ENCODE results near the gene RAB3IL1. TPM values are rescaled to one million over a fixed set of nuclear protein-coding genes. Genes with fewer than 3 reads are reported as not detected.

RAB3IL1 gene
- total and polyA plus RNA-seq, 2 of the 13 experiments (the other 11 are each of a cell fraction or from before 2014, with no cell fraction given), result 1.2 to 2.0 TPM

GRCh38 chr11:61904539-61905048 is 12.8 kb downstream of the RAB3IL1 start (continued):
- peak; percentile 26; the same call in 1 of the 2 replicates for TF ChIP-seq ZNF276 (CRISPR knock-in tag; IDR thresholded peaks at IDR 0.05; ENCODE audit: low read depth)
- TF ChIP-seq PRDM15 (CRISPR knock-in tag; IDR thresholded peaks at IDR 0.05), result no peak
- TF ChIP-seq PAF1 (CRISPR knock-in tag; IDR thresholded peaks at IDR 0.05), result no peak
- no peak for TF ChIP-seq PTBP1 (IDR thresholded peaks at IDR 0.05; ENCODE audit: low read depth, low read length, poor library complexity, severe bottlenecking)
- no peak for TF ChIP-seq ZNF83 (CRISPR knock-in tag; IDR thresholded peaks at IDR 0.05; ENCODE audit: borderline replicate concordance)
- no peak for TF ChIP-seq ZFP37 (CRISPR knock-in tag; IDR thresholded peaks at IDR 0.05; ENCODE audit: borderline replicate concordance)
- no peak for TF ChIP-seq ZNF589 (CRISPR knock-in tag; conservative IDR thresholded peaks at IDR 0.05)
- TF ChIP-seq SP140L (CRISPR knock-in tag; IDR thresholded peaks at IDR 0.05; ENCODE audit: borderline replicate concordance), result no peak
- TF ChIP-seq HOXD1 (CRISPR knock-in tag; IDR thresholded peaks at IDR 0.05), result no peak
- TF ChIP-seq ZFP36 (IDR thresholded peaks at IDR 0.05; ENCODE audit: borderline replicate concordance, low read depth, low read length, partially characterized antibody), result no peak
- no peak for TF ChIP-seq ZFP82 (CRISPR knock-in tag; IDR thresholded peaks at IDR 0.05; ENCODE audit: borderline replicate concordance)
- TF ChIP-seq RARA (CRISPR knock-in tag; IDR thresholded peaks at IDR 0.05), result peak; percentile 44; the same call in 1 of the 2 replicates
- no peak for TF ChIP-seq ZFP1 (CRISPR knock-in tag; IDR thresholded peaks at IDR 0.05)
- TF ChIP-seq ZBTB42 (CRISPR knock-in tag; IDR thresholded peaks at IDR 0.05), result no peak
- TF ChIP-seq ZKSCAN5 (CRISPR knock-in tag; IDR thresholded peaks at IDR 0.05), result peak; percentile 70; the same call in 1 of the 2 replicates
- TF ChIP-seq BCL6 (CRISPR knock-in tag; IDR thresholded peaks at IDR 0.05), result peak; percentile 76
- no peak for TF ChIP-seq ZNF234 (CRISPR knock-in tag; conservative IDR thresholded peaks at IDR 0.05)
- TF ChIP-seq MTF1 (CRISPR knock-in tag; IDR thresholded peaks at IDR 0.05), result no peak
- TF ChIP-seq ZNF639 (CRISPR knock-in tag; conservative IDR thresholded peaks at IDR 0.05), result no peak
- no peak for TF ChIP-seq NR0B2 (CRISPR knock-in tag; IDR thresholded peaks at IDR 0.05)
- TF ChIP-seq MEF2D (CRISPR knock-in tag; IDR thresholded peaks at IDR 0.05), result no peak
- no peak for TF ChIP-seq ZNF577 (CRISPR knock-in tag; IDR thresholded peaks at IDR 0.05; ENCODE audit: borderline replicate concordance, low read depth)
- TF ChIP-seq ZNF530 (CRISPR knock-in tag; IDR thresholded peaks at IDR 0.05; ENCODE audit: low read depth), result no peak
- TF ChIP-seq JUND (CRISPR knock-in tag; IDR thresholded peaks at IDR 0.05), result peak; percentile 34; the same call in 1 of the 2 replicates
- TF ChIP-seq CCAR2 (optimal IDR thresholded peaks at IDR 0.05; ENCODE audit: low read depth, low read length), result no peak
